Neural cell (in vitro differentiated cells): Measurements from ENCODE around the gene SECISBP2L. TPM values are rescaled to one million over a fixed set of nuclear protein-coding genes. Genes with fewer than 3 reads are reported as not detected.

Experiments used
- H2AFZ ChIP-seq: fragments of 200-600, 300-800 bp; sonication (generic), shearing (Covaris generic); 2 replicates; pipeline ENCODE4 v1.6.0; 2014; ENCODE audit warnings: low read depth, mild to moderate bottlenecking, antibody characterized with exemption, low read length, moderate library complexity
- H3F3A ChIP-seq: fragments of 200-600 bp; shearing (Covaris generic); 2 replicates; pipeline ENCODE4 v1.6.1; 2016; ENCODE audit warnings: mild to moderate bottlenecking, moderate library complexity, mixed read lengths, antibody characterized with exemption, low read length; ENCODE audit not compliant: insufficient read depth, poor library complexity, severe bottlenecking
- H3K27ac ChIP-seq: fragments of 200-600, 300-800 bp; sonication (generic), shearing (Covaris generic); 2 replicates; pipeline ENCODE4 v1.5.1; 2014; ENCODE audit warnings: mild to moderate bottlenecking, low read length, moderate library complexity
- H3K27me3 ChIP-seq: fragments of 300-800, 200-600 bp; sonication (generic), shearing (Covaris generic); 2 replicates; pipeline ENCODE4 v1.6.0; 2014; ENCODE audit warnings: mild to moderate bottlenecking, low read depth, low read length, moderate library complexity; ENCODE audit not compliant: insufficient read depth
- H3K36me3 ChIP-seq: fragments of 300-800, 200-600 bp; sonication (generic), shearing (Covaris generic); 2 replicates; pipeline ENCODE4 v1.5.1; 2014; ENCODE audit warnings: mild to moderate bottlenecking, antibody characterized with exemption, low read length, moderate library complexity; ENCODE audit not compliant: insufficient read depth
- H3K4me2 ChIP-seq: fragments of 300-800, 200-600 bp; sonication (generic), shearing (Covaris generic); 2 replicates; pipeline ENCODE4 v1.6.0; 2014; ENCODE audit warnings: mild to moderate bottlenecking, low read length
- H3K4me3 ChIP-seq: fragments of 300-800, 200-600 bp; sonication (generic), shearing (Covaris generic); 2 replicates; pipeline ENCODE4 v1.5.1; 2014; ENCODE audit warnings: mild to moderate bottlenecking, low read length, moderate library complexity
- H3K79me2 ChIP-seq: fragments of 200-600 bp; shearing (Covaris generic); replicated peaks from 2 replicates; pipeline ENCODE4 v1.6.0; 2014; ENCODE audit warnings: mild to moderate bottlenecking, low read length, moderate library complexity; ENCODE audit not compliant: insufficient read depth
- H3K9ac ChIP-seq: fragments of 300-800, 200-600 bp; sonication (generic), shearing (Covaris generic); 2 replicates; pipeline ENCODE4 v1.6.1; 2016; ENCODE audit warnings: mild to moderate bottlenecking, low read length, mixed read lengths
- H3K9me2 ChIP-seq: fragments of 200-600 bp; shearing (Covaris generic); 2 replicates; pipeline ENCODE4 v1.6.1; 2016; ENCODE audit warnings: mild to moderate bottlenecking, low read length, mixed read lengths; ENCODE audit not compliant: insufficient read depth
- H3K9me3 ChIP-seq: fragments of 200-600, 300-800 bp; sonication (generic), shearing (Covaris generic); 2 replicates; pipeline ENCODE4 v1.6.1; 2016; ENCODE audit warnings: mild to moderate bottlenecking, mixed run types, low read length, moderate library complexity, mixed read lengths
- H4K20me1 ChIP-seq: fragments of 200-600 bp; shearing (Covaris generic); 2 replicates; pipeline ENCODE4 v1.6.1; 2016; ENCODE audit warnings: mild to moderate bottlenecking, mixed run types; ENCODE audit not compliant: insufficient read depth
- EP300 ChIP-seq: fragments of 450-650 bp; conservative IDR thresholded peaks from 2 replicates; pipeline ENCODE4 v1.6.1; 2014; ENCODE audit warnings: antibody characterized with exemption, mild to moderate bottlenecking, moderate library complexity; ENCODE audit not compliant: poor library complexity, severe bottlenecking
- EZH2 ChIP-seq: fragments of 200-600, 300-800 bp; shearing (Covaris generic), sonication (generic); IDR thresholded peaks from 2 replicates; pipeline ENCODE4 v1.6.1; 2014; ENCODE audit warnings: antibody characterized with exemption, low read length, borderline replicate concordance, mild to moderate bottlenecking; ENCODE audit not compliant: insufficient read depth, poor library complexity, severe bottlenecking
- MXI1 ChIP-seq: fragments of 450-650 bp; conservative IDR thresholded peaks from 2 replicates; pipeline ENCODE4 v1.6.1; 2014; ENCODE audit warnings: antibody characterized with exemption, mild to moderate bottlenecking; ENCODE audit not compliant: poor library complexity, severe bottlenecking
- POLR2AphosphoS5 ChIP-seq: IDR thresholded peaks from 2 replicates; pipeline ENCODE4 v1.6.1; 2012
- RAD21 ChIP-seq: fragments of 450-650 bp; conservative IDR thresholded peaks from 2 replicates; pipeline ENCODE4 v1.6.1; 2014; ENCODE audit warnings: antibody characterized with exemption, mild to moderate bottlenecking, moderate library complexity
- SMC3 ChIP-seq: fragments of 450-650 bp; conservative IDR thresholded peaks from 2 replicates; pipeline ENCODE4 v1.6.1; 2014; ENCODE audit warnings: antibody characterized with exemption, mild to moderate bottlenecking, moderate library complexity; ENCODE audit not compliant: poor library complexity
- TAF1 ChIP-seq: IDR thresholded peaks from 2 replicates; pipeline ENCODE4 v1.6.1; 2012; ENCODE audit warnings: low read depth
- polyA plus RNA-seq: library from polyadenylated mRNA; depleted of rRNA; stranded (reverse); fragments of >200 nt; gene quantifications from 2 replicates; pipeline ENCODE4 v1.2.3, GENCODE V29; 2014
- TF ChIP-seq, protein P1 (sequence below): fragments of 450-650 bp; IDR thresholded peaks from 2 replicates; pipeline ENCODE4 v1.5.1; 2014; ENCODE audit warnings: antibody characterized with exemption, mild to moderate bottlenecking, moderate library complexity; ENCODE audit not compliant: poor library complexity, severe bottlenecking
- TF ChIP-seq, protein P2 (sequence below): IDR thresholded peaks from 2 replicates; pipeline ENCODE4 v1.6.1; 2012; ENCODE audit warnings: borderline replicate concordance

SECISBP2L gene
- polyA plus RNA-seq, 1 donor from 2014 or later = 45.9 TPM

DNA sequence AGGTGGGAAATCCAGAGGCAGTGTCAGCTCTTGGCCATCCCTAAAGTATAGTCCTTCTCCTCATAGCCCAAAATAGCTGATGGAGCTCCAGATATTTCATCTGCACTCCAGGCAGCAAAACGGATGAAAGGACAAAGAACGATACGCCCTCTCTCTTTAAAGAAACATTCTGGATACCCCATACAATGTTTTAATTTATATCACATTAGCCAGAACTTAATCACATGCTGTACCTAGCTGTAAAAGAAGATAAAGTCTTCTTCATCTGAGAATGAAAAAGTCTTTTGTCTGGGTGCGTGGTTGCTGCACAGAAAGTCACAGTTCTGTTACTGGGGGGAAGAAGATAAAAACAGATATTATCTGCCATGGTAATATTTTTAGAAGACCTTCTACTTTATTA lies 78.2 kb downstream of the SECISBP2L start:
- Histone ChIP-seq H3K4me3 (no peak overlapping the region), H3K9me2 (no peaks in the 10 kb centered on the region), H3K79me2 (no peaks in the 10 kb centered on the region), H3K27ac (no peak overlapping the region), H2AFZ (no peak overlapping the region), H3F3A (no peaks in the 10 kb centered on the region), H4K20me1 (no peaks in the 10 kb centered on the region), H3K9ac (no peak overlapping the region), H3K27me3 (no peaks in the 10 kb centered on the region), H3K4me2 (no peak overlapping the region), H3K36me3 (no peaks in the 10 kb centered on the region), H3K9me3 (no peaks in the 10 kb centered on the region)
- TF ChIP-seq, protein P1, sequence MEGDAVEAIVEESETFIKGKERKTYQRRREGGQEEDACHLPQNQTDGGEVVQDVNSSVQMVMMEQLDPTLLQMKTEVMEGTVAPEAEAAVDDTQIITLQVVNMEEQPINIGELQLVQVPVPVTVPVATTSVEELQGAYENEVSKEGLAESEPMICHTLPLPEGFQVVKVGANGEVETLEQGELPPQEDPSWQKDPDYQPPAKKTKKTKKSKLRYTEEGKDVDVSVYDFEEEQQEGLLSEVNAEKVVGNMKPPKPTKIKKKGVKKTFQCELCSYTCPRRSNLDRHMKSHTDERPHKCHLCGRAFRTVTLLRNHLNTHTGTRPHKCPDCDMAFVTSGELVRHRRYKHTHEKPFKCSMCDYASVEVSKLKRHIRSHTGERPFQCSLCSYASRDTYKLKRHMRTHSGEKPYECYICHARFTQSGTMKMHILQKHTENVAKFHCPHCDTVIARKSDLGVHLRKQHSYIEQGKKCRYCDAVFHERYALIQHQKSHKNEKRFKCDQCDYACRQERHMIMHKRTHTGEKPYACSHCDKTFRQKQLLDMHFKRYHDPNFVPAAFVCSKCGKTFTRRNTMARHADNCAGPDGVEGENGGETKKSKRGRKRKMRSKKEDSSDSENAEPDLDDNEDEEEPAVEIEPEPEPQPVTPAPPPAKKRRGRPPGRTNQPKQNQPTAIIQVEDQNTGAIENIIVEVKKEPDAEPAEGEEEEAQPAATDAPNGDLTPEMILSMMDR = no peak
- TF ChIP-seq MXI1 = no peak
- no peak for TF ChIP-seq RAD21
- TF ChIP-seq, protein P2, sequence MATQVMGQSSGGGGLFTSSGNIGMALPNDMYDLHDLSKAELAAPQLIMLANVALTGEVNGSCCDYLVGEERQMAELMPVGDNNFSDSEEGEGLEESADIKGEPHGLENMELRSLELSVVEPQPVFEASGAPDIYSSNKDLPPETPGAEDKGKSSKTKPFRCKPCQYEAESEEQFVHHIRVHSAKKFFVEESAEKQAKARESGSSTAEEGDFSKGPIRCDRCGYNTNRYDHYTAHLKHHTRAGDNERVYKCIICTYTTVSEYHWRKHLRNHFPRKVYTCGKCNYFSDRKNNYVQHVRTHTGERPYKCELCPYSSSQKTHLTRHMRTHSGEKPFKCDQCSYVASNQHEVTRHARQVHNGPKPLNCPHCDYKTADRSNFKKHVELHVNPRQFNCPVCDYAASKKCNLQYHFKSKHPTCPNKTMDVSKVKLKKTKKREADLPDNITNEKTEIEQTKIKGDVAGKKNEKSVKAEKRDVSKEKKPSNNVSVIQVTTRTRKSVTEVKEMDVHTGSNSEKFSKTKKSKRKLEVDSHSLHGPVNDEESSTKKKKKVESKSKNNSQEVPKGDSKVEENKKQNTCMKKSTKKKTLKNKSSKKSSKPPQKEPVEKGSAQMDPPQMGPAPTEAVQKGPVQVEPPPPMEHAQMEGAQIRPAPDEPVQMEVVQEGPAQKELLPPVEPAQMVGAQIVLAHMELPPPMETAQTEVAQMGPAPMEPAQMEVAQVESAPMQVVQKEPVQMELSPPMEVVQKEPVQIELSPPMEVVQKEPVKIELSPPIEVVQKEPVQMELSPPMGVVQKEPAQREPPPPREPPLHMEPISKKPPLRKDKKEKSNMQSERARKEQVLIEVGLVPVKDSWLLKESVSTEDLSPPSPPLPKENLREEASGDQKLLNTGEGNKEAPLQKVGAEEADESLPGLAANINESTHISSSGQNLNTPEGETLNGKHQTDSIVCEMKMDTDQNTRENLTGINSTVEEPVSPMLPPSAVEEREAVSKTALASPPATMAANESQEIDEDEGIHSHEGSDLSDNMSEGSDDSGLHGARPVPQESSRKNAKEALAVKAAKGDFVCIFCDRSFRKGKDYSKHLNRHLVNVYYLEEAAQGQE = no peak
- no peak for TF ChIP-seq SMC3
- TF ChIP-seq POLR2AphosphoS5 = no peak
- no peak for TF ChIP-seq EP300
- no peak for TF ChIP-seq EZH2
- TF ChIP-seq TAF1 = no peak

DNA sequence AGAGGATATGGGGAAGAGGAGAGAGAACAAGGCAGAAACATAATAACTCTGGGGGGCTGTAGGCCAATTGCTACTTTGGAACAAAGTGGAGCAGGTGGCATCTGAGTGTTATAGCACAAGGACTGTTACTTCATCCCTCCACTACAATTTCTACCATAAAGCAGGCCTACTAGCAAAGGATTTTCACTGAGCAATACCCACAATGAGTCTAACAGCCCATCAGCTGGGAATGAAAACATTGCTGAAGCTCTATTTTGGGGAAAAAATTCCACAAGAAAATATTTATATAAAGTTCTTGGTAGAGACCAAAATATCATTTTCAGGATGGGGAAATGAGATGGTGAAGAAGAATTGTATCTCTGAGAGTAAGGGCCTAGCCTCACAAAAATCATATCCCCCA lies 78.9 kb downstream of the SECISBP2L start:
- H3K27ac ChIP-seq = no peak overlapping the region
- H3K79me2 ChIP-seq = no peaks in the 10 kb centered on the region
- no peak overlapping the region for H3K4me2 ChIP-seq
- no peak overlapping the region for H2AFZ ChIP-seq
- H3K4me3 ChIP-seq = no peak overlapping the region
- no peaks in the 10 kb centered on the region for H3K36me3 ChIP-seq
- no peaks in the 10 kb centered on the region for H3K9me3 ChIP-seq
- no peaks in the 10 kb centered on the region for H4K20me1 ChIP-seq
- H3K9me2 ChIP-seq = no peaks in the 10 kb centered on the region
- TF ChIP-seq, protein P1 = no peak
- no peak for TF ChIP-seq POLR2AphosphoS5
- TF ChIP-seq TAF1 = no peak
- TF ChIP-seq, protein P2 = no peak
- no peak for TF ChIP-seq MXI1
- no peak for TF ChIP-seq RAD21
- TF ChIP-seq EP300 = no peak
- TF ChIP-seq SMC3 = no peak
- TF ChIP-seq EZH2 = no peak
- no peaks in the 10 kb centered on the region for H3F3A ChIP-seq
- no peak overlapping the region for H3K9ac ChIP-seq
- H3K27me3 ChIP-seq = peaks cover 3% of the 10 kb centered on the region
